Esophagus muscularis mucosa (tissue), 4 donors: ENCODE results near the gene PDE8A. TPM values are rescaled to one million over a fixed set of nuclear protein-coding genes. Genes with fewer than 3 reads are reported as not detected.

Source experiments
- DNase-seq: peaks from one replicate; pipeline ENCODE4 v3.0.0-alpha.2; 2017; ENCODE audit errors: extremely low spot score
- H3K27ac ChIP-seq, 4 donors: fragments of 200-600 bp; sonication (generic); replicated peaks in 1 of 4; 1 replicate in 3 of 4; 2 replicates in 1 of 4; pipeline ENCODE4 v1.5.1; 2016 to 2019; ENCODE audit warnings: mild to moderate bottlenecking in 1 of 4
- H3K27me3 ChIP-seq, 4 donors: fragments of 200-600 bp; sonication (generic); one replicate each; pipeline versions ENCODE4 v1.5.1 to v1.6.0; 2016 to 2019
- H3K36me3 ChIP-seq, 4 donors: fragments of 200-600 bp; sonication (generic); one replicate each; pipeline ENCODE4 v1.5.1; 2016 to 2019
- H3K4me1 ChIP-seq, 4 donors: fragments of 200-600 bp; sonication (generic); one replicate each; pipeline ENCODE4 v1.5.1; 2016 to 2019
- H3K4me3 ChIP-seq, 4 donors: fragments of 200-600 bp; sonication (generic); 1 replicate in 2 of 4; 2 replicates in 2 of 4; pipeline ENCODE4 v1.5.1; 2016 to 2019; ENCODE audit warnings: mild to moderate bottlenecking in 4 of 4, moderate library complexity in 1 of 4
- H3K9me3 ChIP-seq, 4 donors: fragments of 200-600 bp; sonication (generic); 1 replicate in 3 of 4; 2 replicates in 1 of 4; pipeline ENCODE4 v1.5.1; 2016 to 2019
- CTCF ChIP-seq, 3 experiments: fragments of 200-600 bp in 2 of 3; fragments of 450-650 bp in 1 of 3; sonication (generic) in 2 of 3; IDR thresholded peaks; one replicate each; pipeline ENCODE4 v1.5.1; 2017 to 2019; ENCODE audit warnings: antibody characterized with exemption in 3 of 3, mild to moderate bottlenecking in 2 of 3, moderate library complexity in 1 of 3
- EP300 ChIP-seq: sonication (generic); formaldehyde crosslinking; IDR thresholded peaks from one replicate; pipeline ENCODE4 v1.6.1; 2017; ENCODE audit warnings: antibody characterized with exemption
- POLR2A ChIP-seq: fragments of 450-650 bp; IDR thresholded peaks from one replicate; pipeline ENCODE4 v1.6.1; 2017; ENCODE audit warnings: antibody characterized with exemption, moderate library complexity, mild to moderate bottlenecking, low read depth
- POLR2AphosphoS5 ChIP-seq, 2 donors: sonication (generic); formaldehyde crosslinking; IDR thresholded peaks; one replicate each; pipeline ENCODE4 v1.6.1; 2017; ENCODE audit warnings: antibody characterized with exemption in 2 of 2
- WGBS: methylation state at CpG from one replicate; pipeline ENCODE4 v1.1.5; 2018; 5-methylcytosine and 5-hydroxymethylcytosine counted together
- intact Hi-C: fragments of 100-400 bp; cut with DNase I; formaldehyde crosslinking; loops from one replicate; pipeline ENCODE4 v1.15.1; 2023
- total RNA-seq, 4 donors: library from RNA; depleted of rRNA; stranded (reverse); fragments of >200 nt; gene quantifications; one replicate each; pipeline versions ENCODE4 v1.1.0 to v1.2.1, GENCODE V29; 2016

Gene PDE8A
- total RNA-seq, 4 donors from 2014 or later, result 31.6 to 36.1 (median 32.5) TPM

GRCh38 chr15:85048430-85048829 is 66.8 kb downstream of the PDE8A start:
- WGBS, result 70% methylated on average over 6 of the region's 6 CpGs
- Histone ChIP-seq H3K4me3 (no peak overlapping the region), H3K9me3 (no peaks in the 10 kb centered on the region), H3K4me1 (peaks cover 20 to 46% (median 42%) of the 10 kb centered on the region in 4 donors), H3K36me3 (no peaks in the 10 kb centered on the region), H3K27me3 (no peaks in the 10 kb centered on the region), H3K27ac (no peak overlapping the region)
- DNase-seq, result no peak
- no peak for TF ChIP-seq EP300
- no peak for TF ChIP-seq POLR2AphosphoS5 (IDR thresholded peaks at IDR 0.05)
- TF ChIP-seq POLR2A, result no peak
- TF ChIP-seq CTCF (IDR thresholded peaks at IDR 0.05), result no peak
- intact Hi-C loops, result loop anchor here (10.0 kb wide), 1 partner anchor 64 kb away; the partner anchor contains the start of gene PDE8A

GRCh38 chr15:85049805-85050204 is 68.1 kb downstream of the PDE8A start:
- intact Hi-C loops, result loop anchor here (10.0 kb wide), 1 partner anchor 65 kb away; the partner anchor contains the start of gene PDE8A
- H3K36me3 ChIP-seq, result no peaks in the 10 kb centered on the region
- H3K4me1 ChIP-seq, result peaks cover 20 to 42% (median 37%) of the 10 kb centered on the region in 4 donors
- H3K27ac ChIP-seq, result no peak overlapping the region
- no peak overlapping the region for H3K4me3 ChIP-seq
- H3K9me3 ChIP-seq, result no peaks in the 10 kb centered on the region
- no peak for DNase-seq
- TF ChIP-seq CTCF (IDR thresholded peaks at IDR 0.05), result no peak
- TF ChIP-seq EP300, result no peak
- no peak for TF ChIP-seq POLR2A
- no peak for TF ChIP-seq POLR2AphosphoS5 (IDR thresholded peaks at IDR 0.05)
- no peaks in the 10 kb centered on the region for H3K27me3 ChIP-seq

- no peaks in the 10 kb centered on the region for H3K9me3 ChIP-seq
- intact Hi-C loops, result no loop called here
- no peak overlapping the region for H3K4me3 ChIP-seq
- no peaks in the 10 kb centered on the region for H3K27me3 ChIP-seq
- TF ChIP-seq CTCF (IDR thresholded peaks at IDR 0.05), result no peak
- no peak for TF ChIP-seq POLR2AphosphoS5 (IDR thresholded peaks at IDR 0.05)
- TF ChIP-seq POLR2A, result no peak
- no peak for TF ChIP-seq EP300
- H3K27ac ChIP-seq, result no peak overlapping the region
- no peaks in the 10 kb centered on the region for H3K36me3 ChIP-seq
- peaks cover 0 to 14% (median 5%) of the 10 kb centered on the region in 4 donors for H3K4me1 ChIP-seq
- DNase-seq, result no peak
- WGBS, result 100% methylated on average over 2 of the region's 2 CpGs
These were observed 78.1 kb downstream of the PDE8A start for GRCh38 chr15:85059734-85060133.

GRCh38 chr15:85062560-85062959 is 80.9 kb downstream of the PDE8A start:
- Histone ChIP-seq H3K9me3 (no peaks in the 10 kb centered on the region), H3K4me1 (peaks cover 0 to 14% (median 5%) of the 10 kb centered on the region in 4 donors), H3K36me3 (peaks cover 0 to 6% (median 3%) of the 10 kb centered on the region in 4 donors), H3K27me3 (no peaks in the 10 kb centered on the region), H3K4me3 (no peak overlapping the region), H3K27ac (no peak overlapping the region)
- WGBS, result 86% methylated on average over 2 of the region's 2 CpGs
- DNase-seq, result no peak
- intact Hi-C loops, result no loop called here
- TF ChIP-seq POLR2AphosphoS5 (IDR thresholded peaks at IDR 0.05) (no peak), CTCF (IDR thresholded peaks at IDR 0.05) (no peak), POLR2A (no peak), EP300 (no peak)

GRCh38 chr15:85063088-85063487 is 81.4 kb downstream of the PDE8A start:
- intact Hi-C loops, result no loop called here
- TF ChIP-seq EP300, result no peak
- no peak for TF ChIP-seq POLR2A
- no peak for TF ChIP-seq CTCF (IDR thresholded peaks at IDR 0.05)
- no peak for TF ChIP-seq POLR2AphosphoS5 (IDR thresholded peaks at IDR 0.05)
- Histone ChIP-seq H3K36me3 (peaks cover 0 to 11% (median 7%) of the 10 kb centered on the region in 4 donors), H3K9me3 (no peaks in the 10 kb centered on the region), H3K27me3 (no peaks in the 10 kb centered on the region), H3K27ac (no peak overlapping the region), H3K4me1 (peaks cover 0 to 14% (median 5%) of the 10 kb centered on the region in 4 donors), H3K4me3 (no peak overlapping the region)
- no peak for DNase-seq
- WGBS, result 96% methylated on average over 2 of the region's 2 CpGs
